Measurements from ENCODE around the gene PWWP2B. TPM values are rescaled to one million over a fixed set of nuclear protein-coding genes. Genes with fewer than 3 reads are reported as not detected.

The PWWP2B gene
- total RNA-seq, 1 experiment from 2014 or later: 10.0 TPM

- H3K4me1 Mint-ChIP-seq (ENCODE audit: insufficient read depth, unreplicated experiment): no peaks in the 10 kb centered on the region
- H3K27me3 Mint-ChIP-seq (ENCODE audit: insufficient read depth, unreplicated experiment): no peaks in the 10 kb centered on the region
- DNase-seq (ENCODE audit: unreplicated experiment): no peak
- H3K36me3 Mint-ChIP-seq (ENCODE audit: insufficient read depth, unreplicated experiment): no peaks in the 10 kb centered on the region
- CTCF ChIA-PET: interaction anchor here (0.7 to 1.3 kb wide), 2 partner anchors 43 to 46 kb away, joined by 3 to 5 read pairs; no protein-coding TSS in a partner anchor
- intact Hi-C loops (cut with micrococcal nuclease): no loop called here
- no peak for TF ChIP-seq CTCF (IDR thresholded peaks at IDR 0.05; ENCODE audit: unreplicated experiment)
- no peak overlapping the region for H3K4me3 Mint-ChIP-seq (ENCODE audit: unreplicated experiment)
- no peaks in the 10 kb centered on the region for H3K9me3 Mint-ChIP-seq (ENCODE audit: unreplicated experiment)
- POLR2A ChIA-PET: no interaction called here
- H3K27ac Mint-ChIP-seq (ENCODE audit: low read depth, unreplicated experiment): no peak overlapping the region
- no TSS peak for BruUV-seq (replicated peaks)
These were observed 3.1 kb downstream of the PWWP2B start for GRCh38 chr10:132400041-132400546.

- DNase-seq (ENCODE audit: unreplicated experiment): no peak
- no peak for TF ChIP-seq CTCF (IDR thresholded peaks at IDR 0.05; ENCODE audit: unreplicated experiment)
- H3K27ac Mint-ChIP-seq (ENCODE audit: low read depth, unreplicated experiment): no peak overlapping the region
- H3K4me1 Mint-ChIP-seq (ENCODE audit: insufficient read depth, unreplicated experiment): no peaks in the 10 kb centered on the region
- H3K36me3 Mint-ChIP-seq (ENCODE audit: insufficient read depth, unreplicated experiment): peaks cover 3% of the 10 kb centered on the region
- BruUV-seq (replicated peaks): no TSS peak
- H3K4me3 Mint-ChIP-seq (ENCODE audit: unreplicated experiment): no peak overlapping the region
- ChIA-PET POLR2A (no interaction called here), CTCF (no interaction called here)
- H3K27me3 Mint-ChIP-seq (ENCODE audit: insufficient read depth, unreplicated experiment): no peaks in the 10 kb centered on the region
- H3K9me3 Mint-ChIP-seq (ENCODE audit: unreplicated experiment): no peaks in the 10 kb centered on the region
- intact Hi-C loops (cut with micrococcal nuclease): no loop called here
These were observed 3.6 kb downstream of the PWWP2B start for GRCh38 chr10:132400547-132401151.

- Mint-ChIP-seq H3K36me3 (ENCODE audit: insufficient read depth, unreplicated experiment) (peaks cover 12% of the 10 kb centered on the region), H3K9me3 (ENCODE audit: unreplicated experiment) (no peaks in the 10 kb centered on the region), H3K27me3 (ENCODE audit: insufficient read depth, unreplicated experiment) (no peaks in the 10 kb centered on the region), H3K27ac (ENCODE audit: low read depth, unreplicated experiment) (no peak overlapping the region), H3K4me1 (ENCODE audit: insufficient read depth, unreplicated experiment) (no peaks in the 10 kb centered on the region), H3K4me3 (ENCODE audit: unreplicated experiment) (no peak overlapping the region)
- intact Hi-C loops (cut with micrococcal nuclease): no loop called here
- DNase-seq (ENCODE audit: unreplicated experiment): no peak
- no peak for TF ChIP-seq CTCF (IDR thresholded peaks at IDR 0.05; ENCODE audit: unreplicated experiment)
- no TSS peak for BruUV-seq (replicated peaks)
- CTCF ChIA-PET: interaction anchor here (0.5 kb wide), 1 partner anchor 49 kb away, joined by 3 read pairs; no protein-coding TSS in a partner anchor
- POLR2A ChIA-PET: no interaction called here
These were observed 4.6 kb downstream of the PWWP2B start for GRCh38 chr10:132401401-132402118.

- Mint-ChIP-seq H3K4me3 (ENCODE audit: unreplicated experiment) (no peak overlapping the region), H3K4me1 (ENCODE audit: insufficient read depth, unreplicated experiment) (no peaks in the 10 kb centered on the region), H3K27me3 (ENCODE audit: insufficient read depth, unreplicated experiment) (no peaks in the 10 kb centered on the region), H3K9me3 (ENCODE audit: unreplicated experiment) (no peaks in the 10 kb centered on the region), H3K27ac (ENCODE audit: low read depth, unreplicated experiment) (no peak overlapping the region), H3K36me3 (ENCODE audit: insufficient read depth, unreplicated experiment) (peaks cover 23% of the 10 kb centered on the region)
- ChIA-PET CTCF (interaction anchor here (0.7 kb wide), 1 partner anchor 46 kb away, joined by 3 read pairs; no protein-coding TSS in a partner anchor), POLR2A (interaction anchor here (0.6 to 0.7 kb wide), 2 partner anchors 8 to 19 kb away, joined by 3 read pairs; no protein-coding TSS in a partner anchor)
- intact Hi-C loops (cut with micrococcal nuclease): no loop called here
- no peak for DNase-seq (ENCODE audit: unreplicated experiment)
- no peak for TF ChIP-seq CTCF (IDR thresholded peaks at IDR 0.05; ENCODE audit: unreplicated experiment)
- BruUV-seq (replicated peaks): no TSS peak
These were observed 5.8 kb downstream of the PWWP2B start for GRCh38 chr10:132402781-132403241.

Measured in MCF 10A (cell line).